ENCODE results near the gene MYO1C. TPM values are rescaled to one million over a fixed set of nuclear protein-coding genes. Genes with fewer than 3 reads are reported as not detected.

The MYO1C gene
- total and polyA plus RNA-seq, 9 of the 15 experiments (the other 6 are each of a cell fraction or from before 2014, with no cell fraction given) = 0.46 to 32.5 (median 11.6) TPM

- no peak for TF ChIP-seq RERE (CRISPR knock-in tag; IDR thresholded peaks at IDR 0.05; ENCODE audit: borderline replicate concordance)
- no peak for TF ChIP-seq CCAR2 (IDR thresholded peaks at IDR 0.05; ENCODE audit: low read depth, low read length)
- no peak for TF ChIP-seq XRCC5 (IDR thresholded peaks at IDR 0.05; ENCODE audit: low read depth, low read length)
- TF ChIP-seq DMBX1 (CRISPR knock-in tag; IDR thresholded peaks at IDR 0.05; ENCODE audit: borderline replicate concordance) = no peak
- TF ChIP-seq MCM7 (IDR thresholded peaks at IDR 0.05) = no peak
- no peak for TF ChIP-seq KLF16 (IDR thresholded peaks at IDR 0.05)
- TF ChIP-seq, protein P1, sequence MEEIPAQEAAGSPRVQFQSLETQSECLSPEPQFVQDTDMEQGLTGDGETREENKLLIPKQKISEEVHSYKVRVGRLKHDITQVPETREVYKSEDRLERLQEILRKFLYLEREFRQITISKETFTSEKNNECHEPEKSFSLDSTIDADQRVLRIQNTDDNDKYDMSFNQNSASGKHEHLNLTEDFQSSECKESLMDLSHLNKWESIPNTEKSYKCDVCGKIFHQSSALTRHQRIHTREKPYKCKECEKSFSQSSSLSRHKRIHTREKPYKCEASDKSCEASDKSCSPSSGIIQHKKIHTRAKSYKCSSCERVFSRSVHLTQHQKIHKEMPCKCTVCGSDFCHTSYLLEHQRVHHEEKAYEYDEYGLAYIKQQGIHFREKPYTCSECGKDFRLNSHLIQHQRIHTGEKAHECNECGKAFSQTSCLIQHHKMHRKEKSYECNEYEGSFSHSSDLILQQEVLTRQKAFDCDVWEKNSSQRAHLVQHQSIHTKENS (CRISPR knock-in tag; IDR thresholded peaks at IDR 0.05) = no peak
- TF ChIP-seq SNAPC5 (CRISPR knock-in tag; IDR thresholded peaks at IDR 0.05) = no peak
- TF ChIP-seq ZBTB33 (CRISPR knock-in tag; IDR thresholded peaks at IDR 0.05) = peak; percentile 37; the same call in 1 of the 2 replicates
- TF ChIP-seq ZNF165 (CRISPR knock-in tag; IDR thresholded peaks at IDR 0.05; ENCODE audit: borderline replicate concordance) = no peak
- peak; percentile 72 for TF ChIP-seq SP1 (CRISPR knock-in tag; IDR thresholded peaks at IDR 0.05)
- no peak for TF ChIP-seq ZNF197 (CRISPR knock-in tag; IDR thresholded peaks at IDR 0.05; ENCODE audit: low read depth)
- 0 out of 2 replicates have a peak, but pooled peaks have one; percentile 39 for TF ChIP-seq CBX1 (IDR thresholded peaks at IDR 0.05; ENCODE audit: low read depth)
- peak; percentile 99 for TF ChIP-seq TGIF2 (CRISPR knock-in tag; IDR thresholded peaks at IDR 0.05)
- TF ChIP-seq NFE2 (IDR thresholded peaks at IDR 0.05; ENCODE audit: low read depth) = no peak
- TF ChIP-seq PKNOX1 (IDR thresholded peaks at IDR 0.05) = peak; percentile 70
Measured at GRCh38 chr17:1516388-1517161, 24.1 kb upstream of the MYO1C start, which contains the start of gene INPP5K (continued).
